HEK293 (cell line): ENCODE measurements around the gene FCER2.
"Not testable (repeated sequence)": the region's sequence is repeated elsewhere in the genome, so short reads cannot be mapped to it uniquely, and the experiment has no call there.

ENCODE experiments used
- CTCF ChIA-PET: fragments of 350-600 bp; formaldehyde crosslinking; extraction: SDS; loops from one replicate; lab custom pipeline; 2021; ENCODE audit warnings: antibody characterized with exemption; lab: Yijun Ruan, JAX
- POLR2A ChIA-PET: fragments of 300-600 bp; formaldehyde crosslinking; extraction: SDS; loops from one replicate; lab custom pipeline; 2020; ENCODE audit warnings: antibody characterized with exemption, inconsistent platforms; lab: Yijun Ruan, JAX
- H3K27ac ChIP-seq: fragments of 200-500 bp; sonication (Bioruptor generic); 2 replicates; pipeline ENCODE4 v1.5.1; 2014; ENCODE audit warnings: low read depth, low read length, control low read depth, inconsistent platforms; ENCODE audit errors: extremely low read depth
- H3K36me3 ChIP-seq, 2 experiments: fragments of 200-500 bp in 1 of 2; sonication (Bioruptor generic) in 1 of 2; 1 replicate in 1 of 2; 2 replicates in 1 of 2; pipeline ENCODE4 v1.5.1; 2014 to 2017; ENCODE audit warnings: inconsistent platforms in 2 of 2, low read length in 2 of 2; ENCODE audit not compliant: control insufficient read depth in 2 of 2, insufficient read depth in 1 of 2
- H3K4me1 ChIP-seq: fragments of 200-500 bp; sonication (Bioruptor generic); 2 replicates; pipeline ENCODE4 v1.5.1; 2014; ENCODE audit warnings: mild to moderate bottlenecking, low read length, inconsistent platforms; ENCODE audit not compliant: control insufficient read depth, insufficient read depth
- H3K4me3 ChIP-seq: 2 replicates; pipeline ENCODE4 v1.5.1; 2011; ENCODE audit warnings: low read depth, mild to moderate bottlenecking, control low read depth, low read length, moderate library complexity
- H3K9me3 ChIP-seq: fragments of 200-500 bp; sonication (Bioruptor generic); 2 replicates; pipeline ENCODE4 v1.5.1; 2014; ENCODE audit warnings: low read depth, low read length, inconsistent platforms; ENCODE audit not compliant: control insufficient read depth, insufficient read depth
- FEZF1 ChIP-seq: fragments of 450-650 bp; formaldehyde crosslinking; IDR thresholded peaks from 2 replicates; pipeline ENCODE4 v1.5.1; 2016; ENCODE audit warnings: missing biosample characterization, missing genetic modification characterization
- HOXD13 ChIP-seq: sonication (generic); formaldehyde crosslinking; IDR thresholded peaks from 2 replicates; pipeline ENCODE4 v1.8.0; 2022; ENCODE audit warnings: missing genetic modification reagents, borderline replicate concordance
- KLF8 ChIP-seq: fragments of 450-650 bp; formaldehyde crosslinking; IDR thresholded peaks from 2 replicates; pipeline ENCODE4 v1.5.1; 2016; ENCODE audit warnings: missing biosample characterization, missing genetic modification characterization
- SP2 ChIP-seq: fragments of 450-650 bp; formaldehyde crosslinking; IDR thresholded peaks from 2 replicates; pipeline ENCODE4 v1.5.1; 2016; ENCODE audit warnings: missing biosample characterization, missing genetic modification characterization
- SP3 ChIP-seq: fragments of 450-650 bp; formaldehyde crosslinking; IDR thresholded peaks from 2 replicates; pipeline ENCODE4 v1.5.1; 2016; ENCODE audit warnings: missing biosample characterization, missing genetic modification characterization
- ZBTB17 ChIP-seq: fragments of 450-650 bp; formaldehyde crosslinking; IDR thresholded peaks from 2 replicates; pipeline ENCODE4 v1.5.1; 2016; ENCODE audit warnings: missing biosample characterization, missing genetic modification characterization
- ZBTB21 ChIP-seq: fragments of 450-650 bp; formaldehyde crosslinking; IDR thresholded peaks from 2 replicates; pipeline ENCODE4 v1.5.1; 2017; ENCODE audit warnings: missing biosample characterization, missing genetic modification characterization
- ZFP37 ChIP-seq: fragments of 450-650 bp; formaldehyde crosslinking; IDR thresholded peaks from 2 replicates; pipeline ENCODE4 v1.5.1; 2016; ENCODE audit warnings: missing biosample characterization, missing genetic modification characterization
- ZNF354C ChIP-seq: fragments of 450-650 bp; formaldehyde crosslinking; IDR thresholded peaks from 2 replicates; pipeline ENCODE4 v1.5.1; 2016; ENCODE audit warnings: missing biosample characterization, missing genetic modification characterization, low read depth, borderline replicate concordance
- ZNF610 ChIP-seq: fragments of 450-650 bp; formaldehyde crosslinking; IDR thresholded peaks from 2 replicates; pipeline ENCODE4 v1.5.1; 2016; ENCODE audit warnings: missing biosample characterization, missing genetic modification characterization, borderline replicate concordance
- ZNF664 ChIP-seq: fragments of 450-650 bp; formaldehyde crosslinking; IDR thresholded peaks from 2 replicates; pipeline ENCODE4 v1.5.1; 2016; ENCODE audit warnings: missing biosample characterization, missing genetic modification characterization
- ZNF677 ChIP-seq: fragments of 450-650 bp; IDR thresholded peaks from 2 replicates; pipeline ENCODE4 v1.5.0; 2018; ENCODE audit warnings: missing biosample characterization, mild to moderate bottlenecking, missing genetic modification characterization, moderate library complexity
- TF ChIP-seq, protein P1 (sequence below): fragments of 450-650 bp; formaldehyde crosslinking; IDR thresholded peaks from 2 replicates; pipeline ENCODE4 v1.5.1; 2016; ENCODE audit warnings: missing biosample characterization, missing genetic modification characterization, low read depth

Gene FCER2

DNA sequence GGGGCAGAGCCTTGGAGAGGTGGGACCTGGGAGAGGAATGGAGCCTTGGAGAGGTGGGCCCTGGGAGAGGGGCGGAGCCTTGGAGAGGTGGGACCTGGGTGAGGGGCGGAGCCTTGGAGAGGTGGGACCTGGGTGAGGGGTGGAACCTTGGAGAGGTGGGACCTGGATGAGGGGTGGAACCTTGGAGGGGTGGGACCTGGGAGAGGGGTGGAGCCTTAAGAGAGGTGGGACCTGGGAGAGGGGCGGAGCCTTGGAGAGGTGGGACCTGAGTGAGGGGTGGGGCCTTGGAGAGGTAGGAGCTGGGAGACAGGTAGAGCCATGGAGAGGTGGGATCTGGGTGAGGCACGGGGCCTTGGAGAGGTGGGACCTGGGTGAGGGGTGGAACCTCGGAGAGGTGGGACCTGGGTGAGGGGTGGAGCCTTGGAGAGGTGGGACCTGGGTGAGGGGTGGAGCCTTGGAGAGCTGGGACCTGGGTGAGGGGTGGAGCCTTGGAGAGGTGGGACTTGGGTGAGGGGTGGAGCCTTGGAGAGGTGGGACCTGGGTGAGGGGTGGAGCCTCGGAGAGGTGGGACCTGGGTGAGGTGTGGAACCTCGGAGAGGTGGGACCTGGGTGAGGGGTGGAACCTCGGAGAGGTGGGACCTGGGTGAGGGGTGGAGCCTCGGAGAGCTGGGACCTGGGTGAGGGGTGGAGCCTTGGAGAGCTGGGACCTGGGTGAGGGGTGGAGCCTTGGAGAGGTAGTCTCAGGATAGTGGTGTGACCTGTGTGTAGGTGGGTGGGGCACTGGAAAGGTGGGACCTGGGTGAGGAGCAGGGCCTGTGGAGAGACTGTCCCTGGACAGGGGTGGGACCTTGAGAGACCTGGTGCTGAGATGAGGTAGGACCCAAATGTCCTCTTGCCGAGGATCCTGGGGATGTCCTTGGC lies 58.0 kb downstream of the FCER2 start:
- POLR2A ChIA-PET: interaction anchor here (0.7 to 1.2 kb wide), 2 partner anchors 9 to 37 kb away, joined by 3 to 4 read pairs; partner anchors contain the start of gene TRAPPC5
- H3K4me1 ChIP-seq, H3K9me3 ChIP-seq: not testable (repeated sequence)
- peaks cover 7 to 17% of the 10 kb centered on the region in 2 experiments; a peak in 2 of 3 replicates for H3K36me3 ChIP-seq
- CTCF ChIA-PET: interaction anchor here (0.7 to 1.3 kb wide), 3 partner anchors 17 to 76 kb away, joined by 3 to 7 read pairs (median 3); no protein-coding TSS in a partner anchor
- peak; percentile 51; the same call in 1 of the 2 replicates for TF ChIP-seq SP3 (tag by site-specific recombination)
- peak; percentile 67 for TF ChIP-seq SP2
- peak; percentile 49; the same call in 1 of the 2 replicates for TF ChIP-seq KLF8 (tag by site-specific recombination)
- TF ChIP-seq, all 188 proteins: peak for 3; not testable (repeated sequence) for 185
- not testable (repeated sequence) for H3K4me3 ChIP-seq, H3K27ac ChIP-seq

GRCh38 chr19:7643031-7643415 lies 58.9 kb downstream of the FCER2 start:
- no peak overlapping the region for H3K27ac ChIP-seq
- POLR2A ChIA-PET: interaction anchor here (1.2 to 1.3 kb wide), 2 partner anchors 13 to 38 kb away, joined by 3 read pairs; partner anchors contain the start of genes PET100, TRAPPC5 and XAB2
- H3K4me1 ChIP-seq: no peaks in the 10 kb centered on the region
- TF ChIP-seq ZBTB17 (tag by site-specific recombination) (no peak), ZNF354C (tag by site-specific recombination) (no peak), HOXD13 (CRISPR knock-in tag) (no peak), ZFP37 (no peak), SP2 (no peak), FEZF1 (tag by site-specific recombination) (no peak), ZNF664 (tag by site-specific recombination) (no peak), ZNF677 (tag by site-specific recombination) (no peak), ZNF610 (tag by site-specific recombination) (no peak)
- TF ChIP-seq, protein P1, sequence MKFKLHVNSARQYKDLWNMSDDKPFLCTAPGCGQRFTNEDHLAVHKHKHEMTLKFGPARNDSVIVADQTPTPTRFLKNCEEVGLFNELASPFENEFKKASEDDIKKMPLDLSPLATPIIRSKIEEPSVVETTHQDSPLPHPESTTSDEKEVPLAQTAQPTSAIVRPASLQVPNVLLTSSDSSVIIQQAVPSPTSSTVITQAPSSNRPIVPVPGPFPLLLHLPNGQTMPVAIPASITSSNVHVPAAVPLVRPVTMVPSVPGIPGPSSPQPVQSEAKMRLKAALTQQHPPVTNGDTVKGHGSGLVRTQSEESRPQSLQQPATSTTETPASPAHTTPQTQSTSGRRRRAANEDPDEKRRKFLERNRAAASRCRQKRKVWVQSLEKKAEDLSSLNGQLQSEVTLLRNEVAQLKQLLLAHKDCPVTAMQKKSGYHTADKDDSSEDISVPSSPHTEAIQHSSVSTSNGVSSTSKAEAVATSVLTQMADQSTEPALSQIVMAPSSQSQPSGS: no peak
- CTCF ChIA-PET: interaction anchor here (0.8 kb wide), 1 partner anchor 10 kb away, joined by 4 read pairs; no protein-coding TSS in a partner anchor
- no peak overlapping the region for H3K4me3 ChIP-seq
- no peaks in the 10 kb centered on the region for H3K9me3 ChIP-seq
- peaks cover 7 to 17% of the 10 kb centered on the region in 2 experiments; a peak in 2 of 3 replicates for H3K36me3 ChIP-seq

DNA sequence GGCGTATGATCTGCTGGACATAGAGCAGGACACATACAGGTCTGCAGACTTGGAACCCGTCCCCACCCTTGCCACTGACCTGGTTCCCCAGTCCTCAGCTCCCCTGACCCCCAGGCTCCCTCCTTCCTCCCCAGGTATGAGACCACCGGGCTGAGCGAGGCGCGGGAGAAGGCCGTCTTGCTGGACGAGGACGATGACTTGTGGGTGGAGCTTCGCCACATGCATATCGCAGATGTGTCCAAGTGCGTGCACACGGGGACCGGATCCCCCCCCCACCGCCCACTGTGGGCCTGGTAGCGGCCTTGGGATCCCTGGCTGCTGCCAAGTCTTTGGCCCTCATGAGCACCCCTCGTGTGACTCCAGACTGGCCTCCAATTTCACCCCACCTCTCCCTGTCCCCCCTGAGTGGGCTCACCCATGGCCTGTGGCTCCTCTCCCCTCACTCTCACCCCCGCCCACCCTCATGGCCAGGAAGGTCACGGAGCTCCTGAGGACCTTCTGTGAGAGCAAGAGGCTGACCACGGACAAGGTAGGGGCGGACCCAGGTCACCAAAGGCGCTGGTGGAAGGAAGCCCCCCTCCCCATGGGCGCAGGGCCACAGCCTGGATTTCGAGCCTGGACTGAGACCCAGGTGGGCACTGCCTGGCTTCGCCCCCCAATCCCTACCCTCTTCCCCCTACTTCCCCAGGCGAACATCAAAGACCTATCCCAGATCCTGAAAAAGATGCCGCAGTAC lies 59.5 kb downstream of the FCER2 start:
- ChIA-PET CTCF (interaction anchor here (0.6 to 1.3 kb wide), 4 partner anchors 10 to 543 kb away, joined by 3 to 5 read pairs (median 4); no protein-coding TSS in a partner anchor), POLR2A (interaction anchor here (1.3 kb wide), 1 partner anchor 13 kb away, joined by 3 read pairs; the partner anchor contains the start of genes PET100 and XAB2)
- peaks cover 7 to 17% of the 10 kb centered on the region in 2 experiments; a peak in 2 of 3 replicates for H3K36me3 ChIP-seq

More for the DNA sequence above, 59.5 kb downstream of the FCER2 start:
- TF ChIP-seq ZBTB21 (tag by site-specific recombination): no peak
- no peaks in the 10 kb centered on the region for H3K4me1 ChIP-seq
- H3K27ac ChIP-seq: no peak overlapping the region
- no peak overlapping the region for H3K4me3 ChIP-seq
- H3K9me3 ChIP-seq: no peaks in the 10 kb centered on the region
